HEK293 (cell line): Measurements from ENCODE around the gene RBM27.

ENCODE experiments used
- AEBP2 ChIP-seq: fragments of 450-650 bp; formaldehyde crosslinking; IDR thresholded peaks from 2 replicates; pipeline ENCODE4 v1.5.1; 2016; ENCODE audit warnings: missing biosample characterization, missing genetic modification characterization, borderline replicate concordance
- EGR2 ChIP-seq: fragments of 450-650 bp; formaldehyde crosslinking; IDR thresholded peaks from 2 replicates; pipeline ENCODE4 v1.5.1; 2016; ENCODE audit warnings: low read depth, missing biosample characterization, missing genetic modification characterization
- KLF10 ChIP-seq: fragments of 450-650 bp; IDR thresholded peaks from 2 replicates; pipeline ENCODE4 v1.5.1; 2018; ENCODE audit warnings: missing biosample characterization, mild to moderate bottlenecking, missing genetic modification characterization
- KLF17 ChIP-seq: fragments of 450-650 bp; formaldehyde crosslinking; IDR thresholded peaks from 2 replicates; pipeline ENCODE4 v1.5.1; 2016; ENCODE audit warnings: missing biosample characterization, missing genetic modification characterization
- KLF8 ChIP-seq: fragments of 450-650 bp; formaldehyde crosslinking; IDR thresholded peaks from 2 replicates; pipeline ENCODE4 v1.5.1; 2016; ENCODE audit warnings: missing biosample characterization, missing genetic modification characterization
- REPIN1 ChIP-seq: fragments of 450-650 bp; formaldehyde crosslinking; IDR thresholded peaks from 2 replicates; pipeline ENCODE4 v1.5.1; 2017; ENCODE audit warnings: missing biosample characterization, missing genetic modification characterization, low read depth
- ZBTB11 ChIP-seq: fragments of 450-650 bp; formaldehyde crosslinking; conservative IDR thresholded peaks from 2 replicates; pipeline ENCODE4 v1.5.1; 2016; ENCODE audit warnings: low read depth, missing biosample characterization, missing genetic modification characterization
- ZFHX2 ChIP-seq: fragments of 450-650 bp; formaldehyde crosslinking; conservative IDR thresholded peaks from 2 replicates; pipeline ENCODE4 v1.5.1; 2016; ENCODE audit warnings: missing biosample characterization, missing genetic modification characterization
- ZNF146 ChIP-seq: fragments of 450-650 bp; formaldehyde crosslinking; IDR thresholded peaks from 2 replicates; pipeline ENCODE4 v1.5.1; 2016; ENCODE audit warnings: missing biosample characterization, missing genetic modification characterization
- ZNF2 ChIP-seq: fragments of 450-650 bp; formaldehyde crosslinking; IDR thresholded peaks from 2 replicates; pipeline ENCODE4 v1.5.1; 2016; ENCODE audit warnings: missing biosample characterization, missing genetic modification characterization
- ZNF266 ChIP-seq: fragments of 450-650 bp; formaldehyde crosslinking; IDR thresholded peaks from 2 replicates; pipeline ENCODE4 v1.5.1; 2016; ENCODE audit warnings: missing biosample characterization, missing genetic modification characterization, low read depth
- ZNF398 ChIP-seq: fragments of 450-650 bp; formaldehyde crosslinking; IDR thresholded peaks from 2 replicates; pipeline ENCODE4 v1.5.1; 2017; ENCODE audit warnings: missing biosample characterization, missing genetic modification characterization
- ZNF404 ChIP-seq: fragments of 450-650 bp; formaldehyde crosslinking; IDR thresholded peaks from 2 replicates; pipeline ENCODE4 v1.5.1; 2017; ENCODE audit warnings: missing biosample characterization, missing genetic modification characterization
- ZNF416 ChIP-seq: fragments of 450-650 bp; formaldehyde crosslinking; IDR thresholded peaks from 2 replicates; pipeline ENCODE4 v1.5.1; 2016; ENCODE audit warnings: missing biosample characterization, missing genetic modification characterization
- ZNF518A ChIP-seq: fragments of 450-650 bp; formaldehyde crosslinking; conservative IDR thresholded peaks from 2 replicates; pipeline ENCODE4 v1.5.1; 2016; ENCODE audit warnings: low read depth, missing biosample characterization, missing genetic modification characterization
- ZNF580 ChIP-seq: fragments of 450-650 bp; formaldehyde crosslinking; IDR thresholded peaks from 2 replicates; pipeline ENCODE4 v1.5.1; 2016; ENCODE audit warnings: missing biosample characterization, missing genetic modification characterization

The RBM27 gene

GRCh38 chr5:146203011-146203871 lies at the start of gene RBM27 (continued):
- no peak for TF ChIP-seq ZNF404
- no peak for TF ChIP-seq REPIN1
- no peak for TF ChIP-seq ZNF266 (tag by site-specific recombination)
- peak; percentile 70; the same call in 1 of the 2 replicates for TF ChIP-seq ZNF2 (tag by site-specific recombination)
- peak; percentile 88 for TF ChIP-seq ZFHX2 (tag by site-specific recombination)
- TF ChIP-seq ZNF146 (tag by site-specific recombination) = no peak
- TF ChIP-seq KLF8 = peak; percentile 38
- TF ChIP-seq ZBTB11 (tag by site-specific recombination) = peak; percentile 70
- no peak; the same call in 1 of the 2 replicates for TF ChIP-seq ZNF580
- peak; percentile 96 for TF ChIP-seq KLF10 (tag by site-specific recombination)
- TF ChIP-seq KLF17 = no peak
- TF ChIP-seq EGR2 = peak; percentile 86
- no peak for TF ChIP-seq AEBP2 (tag by site-specific recombination)
- TF ChIP-seq ZNF416 (tag by site-specific recombination) = no peak
- TF ChIP-seq ZNF518A (tag by site-specific recombination) = peak; percentile 9; the same call in 1 of the 2 replicates
- peak; percentile 71; the same call in 1 of the 2 replicates for TF ChIP-seq ZNF398 (tag by site-specific recombination)
